Measurements from ENCODE around the gene BTBD2. TPM values are rescaled to one million over a fixed set of nuclear protein-coding genes. Genes with fewer than 3 reads are reported as not detected.

The BTBD2 gene
- polyA plus RNA-seq (ENCODE audit: insufficient read length): 83.9 TPM

- DNase-seq: peak; percentile 78
Measured at GRCh38 chr19:2015608-2015950, at the start of gene BTBD2. Gene BTBD2, minus strand, starts transcription at chr19:2015714. Its CDS starts 11 bp downstream, at chr19:2015703.

- DNase-seq: no peak
Measured at GRCh38 chr19:2064788-2065524, 49.4 kb upstream of the BTBD2 start.

- DNase-seq: no peak
Measured at GRCh38 chr19:2064395-2064787, 48.9 kb upstream of the BTBD2 start.

DNA sequence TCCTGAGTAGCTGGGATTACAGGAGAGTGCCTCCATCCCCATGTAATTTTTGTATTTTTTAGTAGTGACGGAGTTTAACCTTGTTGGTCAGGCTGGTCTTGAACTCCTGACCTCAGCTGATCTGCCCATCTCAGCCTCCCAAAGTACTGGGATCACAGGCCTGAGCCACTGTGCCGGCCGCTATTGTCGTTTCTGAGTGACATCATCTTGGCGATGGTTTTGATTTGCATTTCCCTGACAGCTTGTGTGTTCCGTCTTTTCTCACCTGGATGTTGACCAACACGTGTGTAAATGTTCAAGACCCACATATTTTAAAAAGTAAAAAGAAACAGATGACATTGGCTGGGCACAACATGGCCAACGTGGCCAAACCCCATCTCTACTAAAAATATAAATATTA is 48.3 kb upstream of the BTBD2 start:
- no peak for DNase-seq

DNA sequence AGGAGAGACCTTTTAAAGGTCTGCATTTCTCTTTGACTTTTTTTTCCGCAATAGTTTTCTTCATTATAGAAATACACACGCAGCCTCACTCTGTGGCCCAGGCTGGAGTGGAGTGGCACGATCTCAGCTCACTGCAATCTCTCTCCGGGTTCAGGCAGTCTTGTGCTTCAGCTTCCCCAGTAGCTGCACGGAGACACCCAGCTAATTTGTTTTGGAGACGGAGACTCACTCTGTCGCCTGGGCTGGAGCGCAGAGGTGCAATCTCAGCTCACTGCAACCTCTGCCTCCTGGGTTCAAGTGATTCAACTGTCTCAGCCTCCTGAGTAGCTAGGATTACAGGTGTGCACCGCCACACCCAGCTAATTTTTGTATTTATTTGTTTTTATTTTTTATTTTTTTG is 47.3 kb upstream of the BTBD2 start:
- no peak for DNase-seq

GRCh38 chr19:2062389-2062729 is 46.8 kb upstream of the BTBD2 start:
- DNase-seq: no peak

- peak; percentile 98 for DNase-seq
Measured at GRCh38 chr19:2061495-2062388, 46.2 kb upstream of the BTBD2 start.

GRCh38 chr19:2060884-2061494 is 45.5 kb upstream of the BTBD2 start:
- DNase-seq: peak; percentile 79

DNA sequence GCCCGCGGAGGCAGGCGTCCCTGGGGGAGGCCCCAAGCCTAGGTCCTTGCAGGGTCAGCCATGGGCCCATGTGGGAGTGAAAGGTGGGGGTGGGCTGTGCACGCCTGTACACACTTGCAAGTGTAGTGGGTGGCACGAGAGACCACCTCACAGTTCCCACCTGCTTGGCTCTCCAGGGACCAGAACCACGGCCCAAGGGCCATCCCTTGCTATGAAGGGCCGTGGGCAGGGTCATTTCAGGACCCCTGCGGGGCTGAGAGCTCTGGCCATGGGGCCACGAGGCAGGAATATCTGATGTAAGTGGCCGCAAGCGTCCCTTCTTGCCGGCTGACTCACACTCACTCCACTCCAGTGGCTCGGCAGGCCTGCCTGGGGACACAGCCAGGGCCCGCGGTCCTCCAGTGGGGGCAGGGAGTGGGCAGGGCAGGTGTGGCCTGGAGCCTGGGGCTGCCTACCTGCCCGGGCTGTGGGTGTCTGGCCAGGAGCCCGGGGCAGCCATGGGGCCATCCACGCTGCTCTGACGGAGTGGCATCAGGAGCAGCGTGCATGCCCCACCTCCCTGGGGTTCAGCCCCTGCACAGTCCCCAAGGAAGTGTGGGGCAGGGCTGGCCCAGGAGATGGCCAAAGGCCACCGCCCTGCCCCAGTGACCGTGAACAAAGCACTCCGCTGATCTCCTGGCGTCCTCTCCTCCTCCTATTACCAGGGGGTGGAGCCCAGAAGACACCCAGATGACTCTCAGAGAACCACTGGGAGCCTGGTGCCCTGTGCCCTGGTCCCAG is 44.1 kb upstream of the BTBD2 start:
- DNase-seq: no peak

DNA sequence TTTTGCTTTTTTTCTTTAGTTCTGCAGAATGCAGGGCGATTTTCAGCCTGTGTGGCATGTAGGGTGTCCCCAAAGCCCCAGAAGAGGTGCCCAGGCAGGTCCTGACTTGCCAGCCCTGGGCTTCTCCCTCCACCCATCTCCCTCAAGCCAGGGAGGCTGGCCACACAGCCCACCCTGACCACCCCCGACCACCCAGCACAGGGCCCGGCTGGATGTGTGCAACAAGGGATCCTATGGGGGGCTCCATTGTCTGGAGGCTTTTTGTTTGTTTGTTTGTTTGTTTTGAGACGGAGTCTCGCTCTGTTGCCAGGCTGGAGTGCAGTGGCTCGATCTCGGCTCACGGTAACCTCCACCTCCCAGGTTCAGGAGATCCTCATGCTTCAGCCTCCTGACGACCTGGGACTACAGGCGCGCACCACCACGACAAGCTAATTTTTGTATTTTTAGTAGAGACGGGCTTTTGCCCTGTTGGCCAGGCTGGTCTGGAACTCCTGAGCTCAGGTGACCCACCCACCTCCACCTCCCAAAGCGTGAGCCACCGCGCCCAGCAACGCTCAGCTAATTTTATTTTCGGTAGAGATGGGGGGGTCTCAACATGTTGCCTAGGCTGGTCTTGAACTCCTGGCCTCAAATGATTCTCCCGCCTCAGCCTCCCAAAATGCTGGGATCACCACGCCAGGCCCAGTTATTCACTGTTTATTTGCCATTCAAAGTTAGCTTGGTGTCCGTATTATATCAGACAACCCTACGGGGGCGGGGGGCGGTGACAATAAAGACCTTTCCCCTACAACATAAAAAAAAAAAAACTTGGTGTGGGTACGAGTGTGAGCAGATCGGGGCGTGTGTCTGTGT is 43.3 kb upstream of the BTBD2 start:
- no peak for DNase-seq

DNA sequence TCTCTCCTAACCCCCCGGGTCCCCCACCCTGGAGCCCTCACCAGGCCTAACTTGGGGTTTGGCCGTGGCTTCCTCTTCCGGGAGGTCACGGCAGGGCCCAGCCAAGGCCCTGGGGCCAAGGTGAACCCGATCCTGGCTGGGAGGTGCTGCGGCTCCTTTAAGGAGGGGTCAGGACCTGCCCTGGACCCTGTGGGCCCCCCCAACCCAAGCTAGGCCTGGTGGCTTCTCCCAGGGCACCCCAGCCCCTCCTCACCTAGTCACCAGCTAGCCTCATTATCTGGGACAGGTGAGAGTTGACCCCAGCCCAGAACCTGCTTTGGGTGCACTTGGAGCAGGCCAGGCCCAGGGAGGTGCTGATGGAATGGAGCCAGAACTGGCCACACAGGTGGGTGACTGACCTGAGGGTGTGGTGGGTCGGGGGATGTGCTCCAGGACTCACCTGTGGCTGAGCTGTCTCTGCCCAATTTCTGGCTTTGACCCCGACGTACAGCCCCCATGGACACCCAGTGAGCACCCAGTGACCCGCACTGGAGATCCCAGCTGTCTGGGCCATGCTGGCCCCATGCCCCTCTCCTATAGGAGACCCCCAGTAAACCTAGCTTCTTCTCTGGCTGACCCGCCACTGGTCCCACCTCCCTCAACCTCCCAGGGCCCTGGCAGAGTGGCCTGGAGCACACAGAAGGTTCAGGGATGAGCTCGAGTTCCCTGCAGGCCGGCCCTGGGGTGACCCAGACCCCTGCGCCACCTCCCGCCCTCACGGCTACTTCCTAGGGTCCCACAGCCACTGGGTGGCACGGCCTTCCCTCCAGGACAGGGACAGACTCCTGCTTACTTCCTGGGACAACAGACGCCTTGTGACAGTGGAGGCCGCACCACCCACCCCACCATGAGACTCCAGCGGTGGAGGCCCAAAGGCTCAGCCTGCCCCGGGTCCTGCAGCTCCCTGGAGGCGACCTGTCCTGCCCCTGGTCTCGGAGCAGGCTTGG is 42.3 kb upstream of the BTBD2 start:
- no peak for DNase-seq

DNA sequence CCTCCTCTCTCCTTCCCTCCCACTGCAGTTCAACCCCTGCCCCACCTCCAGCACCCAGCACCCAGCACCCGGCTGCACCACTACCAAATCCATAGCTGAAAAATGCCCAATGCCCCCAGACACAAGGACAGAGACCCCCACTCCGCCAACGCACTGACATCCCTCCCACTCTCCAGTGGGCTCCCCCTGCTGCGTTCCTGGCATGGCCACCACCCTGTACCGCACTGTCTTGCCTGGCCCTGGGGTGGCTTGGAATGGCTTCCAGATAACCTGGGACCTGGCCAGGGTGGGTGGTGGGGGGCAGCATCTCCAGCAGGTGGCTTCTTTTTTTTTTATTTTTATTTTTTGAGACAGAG is 41.3 kb upstream of the BTBD2 start:
- no peak for DNase-seq

DNA sequence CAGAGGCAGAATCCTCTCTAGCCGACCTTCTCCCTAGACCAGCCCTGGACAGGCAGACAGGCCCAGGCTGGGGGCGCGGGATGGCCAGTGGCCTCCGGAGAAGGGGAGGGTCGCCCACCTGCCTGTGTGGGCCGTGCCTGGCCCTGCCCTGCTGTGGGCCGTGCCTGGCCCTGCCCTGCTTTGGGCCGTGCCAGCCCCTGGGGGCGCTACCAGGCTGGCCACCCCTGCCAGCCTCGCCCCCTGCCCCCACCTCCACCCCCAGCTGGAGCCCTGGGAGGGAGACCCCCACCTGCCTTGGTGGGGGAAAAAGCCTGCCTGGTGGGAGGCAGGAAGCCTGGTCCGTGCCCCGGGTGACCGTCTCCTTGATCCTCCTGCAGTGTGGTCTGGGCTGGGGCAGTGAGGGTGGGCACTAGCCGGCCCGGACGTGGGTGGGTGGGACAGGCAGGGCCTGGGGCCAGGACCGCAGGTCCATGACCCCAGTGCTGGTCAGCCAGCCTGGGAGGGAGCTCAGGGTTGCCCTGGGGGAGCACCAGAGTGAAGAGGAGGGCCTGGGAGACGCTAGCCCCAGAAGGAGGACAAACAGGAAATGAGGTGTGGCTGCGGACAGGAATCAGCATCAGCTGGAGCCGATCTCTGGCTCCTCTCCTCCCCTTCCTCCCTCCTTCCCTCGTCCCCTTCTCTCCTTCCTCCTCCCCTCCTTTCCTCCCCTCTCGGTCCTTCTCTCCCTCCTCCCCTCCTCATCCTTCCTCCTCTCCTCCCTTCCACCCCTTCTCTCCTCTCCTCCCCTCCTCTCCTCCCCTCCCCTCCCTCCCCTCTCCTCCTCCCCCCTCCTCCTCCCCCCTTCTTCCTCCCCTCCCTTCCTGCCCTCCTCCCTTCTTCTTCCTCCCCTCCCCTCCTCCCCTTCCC is 40.7 kb upstream of the BTBD2 start:
- peak; percentile 87 for DNase-seq

GRCh38 chr19:2054763-2055162 is 39.2 kb upstream of the BTBD2 start:
- no peak for DNase-seq

DNA sequence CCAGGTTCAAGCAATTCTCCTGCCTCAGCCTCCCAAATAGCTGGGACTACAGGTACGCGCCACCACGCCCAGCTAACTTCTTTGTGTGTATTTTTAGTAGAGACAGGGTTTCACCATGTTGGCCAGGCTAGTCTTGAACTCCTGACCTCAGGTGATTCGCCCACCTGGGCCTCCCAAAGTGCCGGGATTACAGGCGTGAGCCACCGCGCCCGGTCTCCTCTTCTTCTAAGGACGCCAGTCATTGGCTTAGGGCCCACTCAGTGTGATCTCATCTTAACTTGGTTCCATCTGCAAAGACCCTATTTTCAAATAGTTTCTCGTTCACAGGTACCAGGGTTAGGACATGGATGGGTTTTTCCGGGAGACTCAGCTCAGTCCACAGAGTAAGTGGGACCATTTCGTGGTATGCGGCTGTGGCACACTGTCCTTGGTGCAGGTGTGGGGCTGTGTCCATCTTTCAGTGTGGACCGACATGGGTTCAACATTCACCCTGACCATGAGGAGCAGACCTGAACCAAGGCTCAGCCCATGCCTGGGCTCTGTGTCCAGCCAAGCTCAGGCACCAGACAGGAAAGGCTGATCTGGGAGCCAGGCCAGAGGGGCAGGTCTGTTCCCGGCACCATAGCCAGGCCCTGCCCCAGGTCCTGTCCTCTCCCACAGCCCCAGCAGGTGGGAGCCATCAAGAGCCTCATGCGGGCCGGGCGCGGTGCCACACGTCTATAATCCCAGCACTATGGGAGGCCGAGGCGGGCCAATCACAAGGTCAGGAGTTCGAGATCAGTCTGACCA is 38.3 kb upstream of the BTBD2 start:
- no peak for DNase-seq

- no peak for DNase-seq
Measured at GRCh38 chr19:2051773-2052704, 36.5 kb upstream of the BTBD2 start.

DNA sequence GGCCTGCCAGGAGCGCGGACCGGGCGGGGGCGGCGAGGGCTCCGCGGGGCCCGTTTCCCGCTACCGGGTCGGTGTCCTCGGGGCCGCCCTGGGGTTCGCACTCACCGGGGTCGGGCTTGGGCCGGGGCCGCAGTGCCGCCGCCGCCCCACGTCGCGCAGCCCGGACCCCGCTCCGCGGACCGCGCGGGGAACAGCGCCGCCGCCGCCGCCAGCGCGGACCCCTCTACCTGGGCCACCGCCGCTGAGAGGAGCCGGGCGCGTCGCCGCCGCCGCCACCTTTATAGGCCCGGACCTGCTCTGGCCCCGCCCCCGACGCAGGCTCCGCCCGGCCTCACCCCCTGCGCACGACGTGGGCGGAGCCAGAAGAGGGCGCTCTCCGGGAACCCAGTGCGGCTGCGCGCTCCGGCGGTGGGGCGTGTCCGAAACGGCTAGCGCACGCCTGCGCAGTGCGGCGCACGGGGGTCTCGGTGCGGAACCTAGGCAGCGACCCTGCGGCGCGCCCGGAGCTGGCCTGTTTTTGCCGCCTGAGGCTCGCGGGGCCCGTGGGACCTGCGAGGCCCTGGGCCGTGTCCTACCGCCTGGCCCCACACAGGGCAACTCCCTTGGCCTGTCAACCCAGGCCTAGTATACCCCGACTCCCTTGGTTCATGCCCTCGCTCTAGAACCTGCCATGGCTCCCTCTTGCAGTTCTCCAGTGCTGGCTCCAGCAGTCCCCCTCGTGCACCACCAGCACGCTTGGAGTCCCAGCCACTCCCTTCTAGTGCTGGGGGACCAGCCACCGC is 35.7 kb upstream of the BTBD2 start, which contains the start of gene MKNK2:
MKNK2 (minus strand) TSS at position 254 of the 782 bp plus-strand sequence. CDS start 393 bp downstream, outside the sequence.
- peak; percentile 94 for DNase-seq
